Measurements from ENCODE around the gene GLYATL3.
"Not testable (repeated sequence)": the region's sequence is repeated elsewhere in the genome, so short reads cannot be mapped to it uniquely, and the experiment has no call there.

The GLYATL3 gene

DNA sequence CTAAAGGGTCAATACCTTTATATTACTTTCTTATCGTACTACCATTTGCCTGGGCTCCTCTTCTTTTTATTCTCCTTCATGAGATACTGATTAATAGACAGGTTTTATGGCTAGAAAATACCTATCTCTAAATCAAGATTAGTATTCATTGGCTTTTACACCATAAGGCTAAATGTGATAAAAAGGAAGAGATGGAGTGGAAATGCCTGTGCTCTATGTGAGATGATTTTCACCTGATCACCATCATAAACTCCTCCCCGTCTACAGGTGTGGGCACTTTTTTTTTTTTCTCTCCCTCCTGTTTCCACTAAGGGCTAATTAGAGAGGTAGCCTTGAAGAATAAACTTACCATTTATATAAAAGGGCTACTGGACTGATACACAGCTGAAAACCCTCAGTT lies at the start of gene GLYATL3:
Gene GLYATL3 (plus strand): TSS at position 301 of the 400 bp plus-strand sequence. CDS start 12,068 bp downstream, outside the sequence.
- in situ Hi-C loops (cut with HindIII; ENCODE audit: low sequenced_read_pairs) = no loop called here

DNA sequence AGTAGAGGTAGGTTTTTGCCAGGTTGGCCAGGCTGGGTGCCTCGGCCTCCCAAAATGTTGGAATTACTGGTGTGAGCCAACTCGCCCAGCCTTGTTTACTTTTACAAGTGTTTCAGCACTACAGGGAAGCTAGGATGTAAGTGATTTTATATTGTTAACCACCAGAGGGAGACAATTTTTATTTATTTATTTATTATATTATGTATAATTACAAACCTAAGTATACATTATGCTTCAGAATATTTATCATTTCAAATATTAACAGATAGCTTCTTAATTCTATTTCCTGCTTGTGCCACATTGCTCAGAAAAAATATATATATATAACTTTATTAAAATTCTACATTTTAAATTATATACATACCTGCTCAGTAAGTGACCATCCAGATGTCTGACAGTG lies 46.5 kb upstream of the GLYATL3 start:
- in situ Hi-C loops (cut with HindIII; ENCODE audit: low sequenced_read_pairs) = no loop called here

DNA sequence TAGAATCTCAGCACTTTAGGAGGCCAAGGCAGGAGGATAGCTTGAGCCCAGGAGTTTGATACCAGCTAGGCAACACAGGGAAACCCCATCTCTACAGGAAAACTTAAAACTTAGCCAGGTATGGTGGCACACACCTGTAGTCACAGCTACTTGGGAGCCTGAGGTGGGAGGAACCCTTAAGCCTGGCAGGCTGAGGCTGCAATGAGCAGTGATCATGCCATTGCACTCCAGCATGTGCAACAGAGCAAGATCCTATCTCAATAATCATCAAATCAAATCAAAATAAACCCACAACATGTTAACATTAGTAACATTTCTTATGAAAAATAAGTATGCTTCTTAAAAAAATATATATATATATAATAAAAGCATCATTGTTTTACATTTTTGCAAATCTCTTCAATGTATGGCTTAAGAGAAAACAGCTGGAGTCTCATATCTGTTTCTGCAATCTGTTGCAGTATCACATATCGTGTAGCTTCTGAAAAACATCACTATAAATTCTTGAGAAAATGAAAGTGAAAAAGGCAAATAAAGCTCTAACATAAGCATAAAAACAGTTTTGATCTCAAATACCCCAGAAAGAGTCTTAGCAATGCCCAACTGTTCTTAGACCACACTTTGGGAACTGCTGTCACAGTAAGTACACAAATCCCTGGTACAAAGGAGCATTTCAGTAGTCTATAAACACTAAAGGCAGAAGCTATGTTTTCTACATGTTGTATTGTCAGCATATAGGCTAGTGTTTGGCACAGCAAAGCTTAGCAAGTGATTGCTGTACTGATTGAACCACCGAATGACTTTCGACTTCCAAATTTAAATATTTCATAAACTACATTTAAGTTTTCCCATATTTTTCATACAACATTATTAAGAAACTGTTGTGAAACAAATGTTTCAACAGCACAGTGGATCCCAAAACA lies 44.7 kb upstream of the GLYATL3 start:
- in situ Hi-C loops (cut with HindIII; ENCODE audit: low sequenced_read_pairs) = no loop called here

DNA sequence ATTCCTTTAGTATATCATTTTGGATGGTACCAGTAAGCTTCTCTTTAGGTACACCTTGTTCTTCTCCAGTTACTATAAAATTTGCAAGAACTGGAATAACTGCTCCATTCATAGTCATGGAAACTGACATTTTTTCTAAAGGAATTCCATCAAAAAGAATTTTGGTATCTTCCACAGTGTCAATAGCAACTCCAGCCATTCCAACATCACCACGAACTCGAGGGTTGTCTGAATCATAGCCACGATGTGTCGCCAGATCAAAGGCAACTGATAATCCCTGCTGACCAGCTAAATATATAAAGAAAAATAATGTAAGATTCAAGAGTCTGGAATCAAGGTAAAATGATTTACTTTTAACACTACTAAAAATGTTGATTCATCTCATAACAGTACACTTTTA lies 42.0 kb upstream of the GLYATL3 start:
- in situ Hi-C loops (cut with HindIII; ENCODE audit: low sequenced_read_pairs) = no loop called here

DNA sequence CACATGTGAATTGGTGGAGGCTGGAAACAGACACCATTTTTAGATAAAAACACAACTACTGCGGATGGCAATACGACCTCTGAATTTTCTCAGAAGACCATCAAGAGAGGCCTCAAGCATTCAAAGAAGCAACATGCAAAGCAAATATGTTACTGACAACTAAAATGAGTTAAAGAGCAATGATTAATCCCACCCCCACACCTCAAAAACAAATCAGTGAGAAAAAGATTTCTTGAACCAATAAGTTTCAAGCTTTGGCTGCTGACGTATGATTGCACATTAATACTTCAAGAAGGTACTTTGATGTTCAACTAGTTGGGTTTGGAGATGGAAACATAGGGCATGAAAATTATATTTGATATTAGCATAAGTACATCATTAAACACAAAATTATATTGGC lies 37.7 kb upstream of the GLYATL3 start:
- in situ Hi-C loops (cut with HindIII; ENCODE audit: low sequenced_read_pairs) = no loop called here

DNA sequence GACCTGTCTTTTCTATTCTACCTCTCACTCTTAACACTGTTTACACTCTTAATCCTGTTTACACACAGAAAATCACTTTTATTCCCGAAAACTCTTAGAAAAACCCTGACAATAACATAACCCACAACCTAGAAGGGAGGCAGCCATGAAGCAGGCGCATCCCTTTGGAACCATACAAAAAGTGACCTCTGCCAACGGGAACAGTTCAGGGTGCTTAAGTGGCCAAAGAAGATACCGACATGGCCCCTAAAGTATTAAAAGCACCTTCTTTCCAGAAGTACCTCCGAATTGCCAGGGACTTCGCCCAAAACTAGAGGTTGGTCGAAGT lies 37.2 kb upstream of the GLYATL3 start:
- in situ Hi-C loops (cut with HindIII; ENCODE audit: low sequenced_read_pairs) = no loop called here

DNA sequence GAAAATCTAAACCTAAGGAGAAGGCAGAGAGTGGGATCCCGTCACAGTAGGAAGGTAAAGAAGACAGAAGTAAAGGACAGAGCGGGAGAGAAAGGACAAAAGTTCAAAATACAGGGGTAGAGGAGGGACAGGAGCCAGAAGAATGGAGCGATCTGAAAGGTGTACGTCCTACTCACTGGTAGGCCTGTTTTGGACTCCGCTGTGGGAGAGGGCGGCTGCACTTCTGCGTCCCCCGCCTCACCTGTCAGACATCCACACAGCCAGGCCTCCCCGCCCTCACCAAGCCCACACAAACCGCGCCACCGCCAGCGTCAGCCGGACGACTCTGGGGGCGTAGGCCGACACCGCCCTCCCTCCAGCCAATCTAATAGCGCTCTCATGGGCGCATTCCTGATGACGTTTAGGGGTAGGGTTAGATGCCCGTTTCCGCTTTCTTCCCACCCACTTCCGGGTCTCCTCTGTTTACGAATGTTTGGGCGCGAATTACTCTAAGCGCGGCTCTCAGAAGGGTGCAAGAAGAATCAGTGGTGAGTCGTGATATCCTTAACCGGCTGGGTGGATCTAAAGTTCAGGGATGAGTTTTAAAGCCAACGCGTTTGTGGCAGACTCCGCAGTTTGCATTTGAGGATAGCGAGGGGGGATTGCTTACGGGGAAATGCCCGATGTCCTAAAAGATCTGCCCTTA lies 36.7 kb upstream of the GLYATL3 start, which contains the start of the genes CENPQ and MMUT:
Gene CENPQ (plus strand): TSS at position 444 of the 685 bp plus-strand sequence. CDS start 6,807 bp downstream, outside the sequence.
Gene MMUT (minus strand): TSS at position 327 of the 685 bp plus-strand sequence. CDS start 3,787 bp downstream, outside the sequence.
- in situ Hi-C loops (cut with HindIII; ENCODE audit: low sequenced_read_pairs) = no loop called here

DNA sequence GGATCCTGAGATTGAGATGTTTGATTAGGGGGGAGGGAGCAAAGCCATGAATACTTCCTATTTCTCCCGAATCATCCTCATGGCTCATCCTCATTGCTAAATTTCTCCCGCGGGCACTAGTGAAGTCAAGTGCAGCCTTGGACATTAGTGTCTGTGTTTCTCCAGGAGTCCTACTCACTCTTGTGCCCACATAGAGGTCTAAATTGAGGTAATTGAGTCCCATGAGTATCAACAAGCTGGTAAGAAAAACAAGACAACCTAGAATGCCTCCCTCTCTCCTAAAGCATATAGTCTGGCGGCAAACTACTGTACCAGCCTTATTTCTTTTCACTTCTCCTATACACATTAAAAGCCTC lies 36.1 kb upstream of the GLYATL3 start:
- in situ Hi-C loops (cut with HindIII; ENCODE audit: low sequenced_read_pairs) = no loop called here

DNA sequence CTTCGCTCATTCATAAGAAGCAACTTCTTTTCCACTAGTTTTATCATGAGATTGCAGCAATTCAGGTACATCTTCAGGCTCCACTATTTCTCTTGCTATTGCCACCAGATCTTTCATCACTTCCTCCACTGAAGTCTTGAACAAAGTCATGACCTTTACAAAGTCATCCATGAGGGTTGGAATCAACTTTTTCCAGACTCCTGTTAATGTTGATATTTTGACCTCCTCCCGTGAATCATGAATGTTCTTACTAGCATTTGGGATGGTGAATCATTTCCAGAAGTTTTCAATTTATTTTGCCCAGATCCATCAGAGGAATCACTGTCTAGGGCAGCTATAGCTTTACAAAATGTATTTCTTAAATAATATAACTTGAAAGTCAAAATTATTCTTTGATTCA lies 35.0 kb upstream of the GLYATL3 start:
- in situ Hi-C loops (cut with HindIII; ENCODE audit: low sequenced_read_pairs) = no loop called here

DNA sequence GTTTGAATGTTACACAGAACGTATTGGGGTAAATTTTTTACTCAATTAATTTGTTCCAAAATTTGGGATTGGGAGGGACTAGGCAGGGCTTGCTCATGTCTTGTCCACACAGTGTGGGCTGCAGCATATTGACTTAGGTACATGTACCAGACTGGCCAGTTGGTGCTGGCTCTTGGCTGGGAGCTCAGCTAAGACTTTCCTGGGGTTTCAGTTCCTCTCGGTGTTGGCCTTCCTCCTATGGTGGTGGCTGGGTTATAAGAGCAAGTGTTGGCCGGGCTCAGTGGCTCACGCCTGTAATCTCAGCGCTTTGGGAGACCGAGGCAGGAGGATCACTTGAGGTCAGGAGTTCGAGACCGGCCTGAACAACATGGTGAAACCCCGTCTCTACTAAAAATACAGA lies 31.7 kb upstream of the GLYATL3 start:
- in situ Hi-C loops (cut with HindIII; ENCODE audit: low sequenced_read_pairs) = no loop called here

DNA sequence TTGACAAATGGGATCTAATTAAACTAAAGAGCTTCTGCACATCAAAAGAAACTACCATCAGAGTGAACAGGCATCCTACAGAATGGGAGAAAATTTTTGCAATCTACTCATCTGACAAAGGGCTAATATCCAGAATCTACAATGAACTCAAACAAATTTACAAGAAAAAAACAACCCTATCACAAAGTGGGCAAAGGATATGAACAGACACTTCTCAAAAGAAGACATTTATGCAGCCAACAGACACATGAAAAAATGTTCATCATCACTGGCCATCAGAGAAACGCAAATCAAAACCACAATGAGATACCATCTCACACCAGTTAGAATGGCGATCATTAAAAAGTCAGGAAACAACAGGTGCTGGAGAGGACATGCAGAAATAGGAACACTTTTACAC lies 23.2 kb upstream of the GLYATL3 start:
- in situ Hi-C loops (cut with HindIII; ENCODE audit: low sequenced_read_pairs) = not testable (repeated sequence)

DNA sequence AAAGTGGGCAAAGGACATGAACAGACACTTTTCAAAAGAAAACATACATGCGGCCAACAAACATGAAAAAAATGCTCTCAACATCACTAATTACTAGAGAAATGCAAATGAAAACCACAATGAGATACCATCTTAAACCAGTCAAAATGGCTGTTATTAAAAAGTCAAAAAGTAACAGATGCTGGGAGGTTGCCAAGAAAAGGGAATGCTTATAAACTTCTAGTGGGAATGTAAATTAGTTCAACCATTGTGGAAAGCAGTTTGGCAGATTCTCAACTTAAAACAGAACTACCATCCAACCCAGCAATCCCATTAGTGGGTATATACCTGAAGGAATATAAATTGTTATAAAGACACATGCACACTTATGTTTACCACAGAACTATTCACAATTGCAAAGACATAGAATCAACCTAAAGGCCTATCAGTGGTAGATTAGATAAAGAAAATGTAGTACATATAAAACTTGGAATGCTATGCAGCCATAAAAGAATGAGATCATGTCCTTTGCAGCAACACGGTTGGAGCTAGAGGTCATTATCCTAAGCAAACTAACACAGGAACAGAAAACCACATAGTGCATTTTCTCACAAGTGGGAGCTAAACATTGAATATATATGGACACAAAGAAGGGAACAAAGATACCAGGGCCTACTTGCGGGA lies 20.3 kb upstream of the GLYATL3 start:
- in situ Hi-C loops (cut with HindIII; ENCODE audit: low sequenced_read_pairs) = no loop called here

DNA sequence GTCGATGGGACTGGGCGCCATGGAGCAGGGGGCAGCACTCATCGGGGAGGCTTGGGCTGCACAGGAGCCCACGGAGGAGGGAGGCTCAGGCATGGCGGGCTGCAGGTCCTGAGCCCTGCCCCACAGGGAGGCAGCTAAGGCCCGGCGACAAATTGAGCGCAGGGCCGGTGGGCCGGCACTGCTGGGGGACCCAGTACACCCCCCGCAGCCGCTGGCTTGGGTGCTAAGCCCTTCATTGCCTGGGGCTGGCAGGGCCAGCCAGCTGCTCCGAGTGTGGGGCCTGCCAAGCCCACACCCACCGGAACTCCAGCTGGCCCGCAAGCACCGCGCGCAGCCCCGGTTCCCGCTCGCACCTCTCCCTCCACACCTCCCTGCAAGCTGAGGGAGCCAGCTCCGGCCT lies 17.9 kb upstream of the GLYATL3 start:
- in situ Hi-C loops (cut with HindIII; ENCODE audit: low sequenced_read_pairs) = not testable (repeated sequence)

DNA sequence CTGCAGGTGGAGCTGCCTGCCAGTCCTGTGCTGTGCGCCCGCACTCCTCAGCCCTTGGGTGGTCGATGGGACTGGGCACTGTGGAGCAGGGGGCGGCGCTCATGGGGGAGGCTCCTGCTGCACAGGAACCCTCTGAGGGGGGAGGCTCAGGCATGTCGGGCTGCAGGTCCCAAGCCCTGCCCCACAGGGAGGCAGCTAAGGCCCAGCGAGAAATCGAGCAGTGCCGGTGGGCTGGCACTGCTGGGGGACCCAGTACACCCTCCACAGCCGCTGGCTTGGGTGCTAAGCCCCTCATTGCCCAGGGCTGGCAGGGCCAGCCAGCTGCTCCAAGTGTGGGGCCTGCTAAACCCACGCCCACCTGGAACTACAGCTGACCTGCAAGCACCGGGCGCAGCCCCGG lies 16.3 kb upstream of the GLYATL3 start:
- in situ Hi-C loops (cut with HindIII; ENCODE audit: low sequenced_read_pairs) = not testable (repeated sequence)

DNA sequence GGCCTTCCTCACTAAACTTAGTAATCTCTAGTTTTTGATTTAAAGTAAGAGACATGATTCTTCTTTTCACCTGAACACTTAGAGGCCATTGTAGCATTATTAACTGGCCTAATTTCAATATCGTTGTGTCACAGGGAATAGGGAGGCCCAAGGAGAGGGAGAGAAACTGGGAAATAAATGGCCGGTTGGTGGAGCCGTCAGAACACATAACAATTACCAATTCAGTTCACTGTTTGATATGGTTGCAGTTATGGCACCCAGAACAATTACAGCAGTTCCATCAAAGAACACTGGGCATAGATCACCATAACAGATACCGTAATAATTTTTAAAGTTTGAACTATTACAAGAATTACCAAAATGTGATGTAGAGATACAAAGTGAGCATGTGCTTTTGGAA lies 9.1 kb upstream of the GLYATL3 start:
- in situ Hi-C loops (cut with HindIII; ENCODE audit: low sequenced_read_pairs) = no loop called here

DNA sequence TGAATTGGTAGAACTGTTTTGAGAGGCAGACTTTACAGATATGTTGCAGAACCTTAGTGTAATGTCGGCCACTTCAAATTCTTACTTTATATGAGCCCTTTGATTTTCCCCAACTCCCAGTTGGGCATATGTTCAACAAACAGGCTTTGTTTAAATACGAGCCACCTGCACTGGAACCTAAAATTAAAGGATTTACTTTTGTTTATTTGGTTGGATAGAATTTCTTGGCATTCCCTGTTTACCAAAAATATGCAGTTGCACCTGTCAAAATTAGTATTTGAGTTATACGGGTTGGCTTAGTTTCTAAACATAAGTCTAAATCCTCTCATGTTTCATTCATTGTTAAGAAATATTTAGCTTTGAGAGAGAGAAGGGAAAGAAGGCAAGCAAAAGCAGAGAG lies 2.4 kb upstream of the GLYATL3 start:
- in situ Hi-C loops (cut with HindIII; ENCODE audit: low sequenced_read_pairs) = no loop called here

DNA sequence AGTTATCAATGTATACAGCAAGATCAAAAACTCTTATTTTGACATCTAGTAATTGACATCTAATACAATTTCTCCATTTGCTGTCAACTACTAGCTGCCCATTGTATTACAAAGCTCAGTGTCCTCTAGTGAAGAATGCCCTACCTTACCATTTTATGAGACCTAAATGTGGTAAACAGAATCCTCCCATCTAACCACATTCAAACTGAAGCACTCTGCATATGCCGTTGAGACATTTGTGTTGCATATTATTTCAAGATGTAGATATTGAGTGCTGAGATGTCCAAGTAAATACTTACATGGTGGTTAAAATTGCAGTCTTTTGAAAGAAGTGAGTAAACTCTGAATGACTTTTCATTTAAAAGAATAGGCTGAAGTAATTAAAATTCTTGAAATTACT lies 597 bp upstream of the GLYATL3 start:
- in situ Hi-C loops (cut with HindIII; ENCODE audit: low sequenced_read_pairs) = no loop called here

DNA sequence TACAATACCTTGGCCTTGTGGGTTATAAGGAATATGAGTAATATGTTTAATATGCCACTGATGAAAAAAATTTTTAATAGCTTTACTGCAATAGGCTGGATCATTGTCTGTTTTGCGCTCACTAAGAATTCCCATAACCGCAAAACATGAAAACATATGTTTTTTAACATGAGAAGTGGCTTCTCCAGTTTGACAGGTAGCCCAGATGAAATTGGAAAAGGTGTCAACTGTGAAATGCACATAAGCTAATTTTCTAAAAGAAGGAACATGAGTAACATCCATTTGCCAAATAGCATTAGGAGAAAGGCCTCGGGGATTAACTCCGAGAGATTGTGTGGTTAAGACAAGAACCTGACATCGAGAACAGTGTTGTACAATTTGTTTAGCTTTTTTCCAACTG lies 4.9 kb downstream of the GLYATL3 start:
- in situ Hi-C loops (cut with HindIII; ENCODE audit: low sequenced_read_pairs) = no loop called here

DNA sequence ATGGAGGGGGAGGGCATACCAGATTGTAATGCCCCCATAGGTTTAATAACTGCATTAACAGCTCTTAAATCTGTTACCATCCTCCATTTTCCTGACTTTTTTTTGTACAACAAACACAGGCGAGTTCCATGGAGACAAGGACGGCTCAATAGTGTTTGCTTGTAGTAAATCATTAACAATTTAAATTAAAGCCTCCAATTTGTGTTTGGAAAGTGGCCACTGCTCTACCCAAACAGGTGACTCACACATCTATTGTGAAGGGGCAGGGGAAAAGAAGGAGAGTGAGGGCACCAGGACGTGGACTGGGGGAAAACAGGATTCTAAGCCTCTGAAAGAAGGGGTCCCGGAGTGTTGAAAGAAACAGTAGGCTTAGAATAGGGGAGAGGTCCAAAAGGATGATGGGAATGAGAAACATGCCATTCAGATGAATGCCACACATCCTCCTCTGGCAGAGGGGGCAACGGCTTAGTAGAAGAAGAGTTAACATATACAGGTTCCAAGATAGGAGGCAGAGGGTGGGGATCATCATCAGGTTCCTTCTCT lies 6.9 kb downstream of the GLYATL3 start:
- in situ Hi-C loops (cut with HindIII; ENCODE audit: low sequenced_read_pairs) = no loop called here

DNA sequence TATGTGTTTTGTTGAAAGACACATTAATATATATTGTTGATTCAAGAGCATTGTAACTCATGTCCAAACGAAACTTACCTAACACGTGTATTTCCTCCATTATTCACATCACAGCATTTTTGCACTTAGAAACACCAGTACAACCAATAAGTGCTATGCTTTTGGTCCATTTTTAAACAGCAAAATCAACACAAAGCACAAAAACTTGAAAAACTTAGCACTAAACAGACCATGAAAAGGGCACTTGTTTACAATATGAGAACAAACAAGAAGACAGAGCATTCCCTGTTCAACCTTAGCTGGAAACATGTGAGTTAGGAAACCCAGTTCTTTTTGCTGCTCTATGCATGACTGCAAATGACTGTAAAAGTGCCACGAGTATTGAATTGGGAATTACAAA lies 9.6 kb downstream of the GLYATL3 start:
- in situ Hi-C loops (cut with HindIII; ENCODE audit: low sequenced_read_pairs) = no loop called here
